ENCODE measurements around the gene S100A4.
A peak's percentile ranks its signal among the peaks of the same experiment; 100 is the strongest.

S100A4 gene

GRCh38 chr1:153569465-153569864 lies 23.9 kb upstream of the S100A4 start:
- H3K36me3 ChIP-seq: no peaks in the 10 kb centered on the region
- no peak for TF ChIP-seq CTCF (IDR thresholded peaks at IDR 0.05)
- H3K9me3 ChIP-seq: no peaks in the 10 kb centered on the region
- H3K27me3 ChIP-seq: no peaks in the 10 kb centered on the region
- H3K4me1 ChIP-seq (ENCODE audit: control insufficient read depth in 1 of 2, insufficient read depth in 1 of 2, low read depth in 1 of 2, low read length in 1 of 2): peaks cover 67 to 69% of the 10 kb centered on the region in 2 experiments
- no peak overlapping the region for H3K27ac ChIP-seq
- H3K4me3 ChIP-seq (ENCODE audit: low read depth in 1 of 2, low read length in 1 of 2): no peak overlapping the region

GRCh38 chr1:153568367-153569099 lies 22.9 kb upstream of the S100A4 start:
- Histone ChIP-seq H3K4me3 (ENCODE audit: low read depth in 1 of 2, low read length in 1 of 2) (peak overlapping the region; percentile 40 to 45), H3K9me3 (no peaks in the 10 kb centered on the region), H3K27me3 (no peaks in the 10 kb centered on the region), H3K36me3 (no peaks in the 10 kb centered on the region), H3K4me1 (ENCODE audit: control insufficient read depth in 1 of 2, insufficient read depth in 1 of 2, low read depth in 1 of 2, low read length in 1 of 2) (peaks cover 61 to 62% of the 10 kb centered on the region in 2 experiments), H3K27ac (peak overlapping the region; percentile 98)
- peak; percentile 99 for TF ChIP-seq CTCF (IDR thresholded peaks at IDR 0.05)

GRCh38 chr1:153567621-153568366 lies 22.2 kb upstream of the S100A4 start:
- H3K4me1 ChIP-seq (ENCODE audit: control insufficient read depth in 1 of 2, insufficient read depth in 1 of 2, low read depth in 1 of 2, low read length in 1 of 2): peaks cover 54% of the 10 kb centered on the region in 2 experiments
- H3K4me3 ChIP-seq (ENCODE audit: low read depth in 1 of 2, low read length in 1 of 2): peak overlapping the region in 1 of 2 experiments; percentile 40
- H3K36me3 ChIP-seq: no peaks in the 10 kb centered on the region
- no peaks in the 10 kb centered on the region for H3K27me3 ChIP-seq
- H3K27ac ChIP-seq: peak overlapping the region; percentile 98
- no peak for TF ChIP-seq CTCF (IDR thresholded peaks at IDR 0.05)
- H3K9me3 ChIP-seq: no peaks in the 10 kb centered on the region

DNA sequence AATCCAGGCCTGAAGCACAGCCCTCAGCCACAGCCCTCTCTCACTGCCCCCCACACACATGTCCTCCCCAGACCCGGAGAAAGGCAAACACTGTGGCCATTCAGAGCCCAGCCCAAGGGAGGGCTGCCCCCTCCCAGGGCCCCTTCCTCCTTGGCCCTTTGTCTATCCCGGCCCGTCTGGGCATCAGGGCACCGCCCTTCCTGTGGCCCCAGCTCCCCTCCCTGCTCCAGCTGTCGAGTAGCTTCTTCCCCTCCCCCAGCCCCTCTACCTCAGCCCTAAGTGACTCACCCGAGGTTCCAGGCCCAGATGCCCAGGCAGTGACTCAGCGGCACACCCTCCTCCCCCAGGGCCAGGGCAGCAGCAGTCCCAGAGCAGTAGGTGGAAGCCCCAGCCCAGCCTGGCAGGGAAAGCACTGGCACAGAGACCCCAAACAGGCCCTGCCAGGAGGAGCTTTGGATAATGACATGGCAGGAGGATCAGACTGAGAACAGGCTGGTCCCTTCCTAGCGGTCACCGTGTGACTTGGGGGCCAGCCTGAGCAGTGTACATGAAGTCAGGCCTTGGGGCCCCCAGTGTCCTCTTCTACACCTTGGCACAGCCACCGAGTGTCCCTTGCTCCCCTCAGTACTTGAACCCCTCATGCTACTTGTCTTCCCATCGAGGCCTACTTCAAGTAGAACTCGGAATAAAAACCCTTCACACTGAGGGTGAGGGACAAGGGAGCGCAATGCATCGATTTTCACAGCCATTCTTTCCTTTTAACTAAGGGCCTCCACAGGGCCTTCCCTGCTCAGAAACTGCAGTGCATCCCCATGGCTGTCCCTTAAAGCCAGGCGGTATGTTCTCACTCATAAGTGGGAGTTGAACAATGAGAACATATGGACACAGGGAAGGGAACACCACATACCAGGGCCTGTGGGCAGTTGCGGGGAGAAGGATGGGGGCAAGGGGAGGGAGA lies 21.1 kb upstream of the S100A4 start:
- H3K9me3 ChIP-seq: no peaks in the 10 kb centered on the region
- TF ChIP-seq CTCF (IDR thresholded peaks at IDR 0.05): peak; percentile 17
- no peaks in the 10 kb centered on the region for H3K27me3 ChIP-seq
- peak overlapping the region; percentile 98 for H3K27ac ChIP-seq
- peaks cover 43% of the 10 kb centered on the region in 2 experiments for H3K4me1 ChIP-seq (ENCODE audit: control insufficient read depth in 1 of 2, insufficient read depth in 1 of 2, low read depth in 1 of 2, low read length in 1 of 2)
- peak overlapping the region; percentile 47 to 54 for H3K4me3 ChIP-seq (ENCODE audit: low read depth in 1 of 2, low read length in 1 of 2)
- H3K36me3 ChIP-seq: no peaks in the 10 kb centered on the region

Measured in neutrophil (primary cell).